Liver (tissue), 9 donors: ENCODE data around the gene EPB41L2. TPM values are rescaled to one million over a fixed set of nuclear protein-coding genes. Genes with fewer than 3 reads are reported as not detected.
"Not testable (repeated sequence)": the region's sequence is repeated elsewhere in the genome, so short reads cannot be mapped to it uniquely, and the experiment has no call there.

ENCODE experiments used
- DNase-seq: peaks from one replicate; pipeline ENCODE4 v3.0.0-alpha.2; 2017; ENCODE audit warnings: low spot score
- H3K27ac ChIP-seq, 2 donors: one replicate each; pipeline ENCODE4 v1.7.0; 2013; ENCODE audit warnings: inconsistent platforms in 2 of 2, low read length in 2 of 2, control low read depth in 1 of 2, low read depth in 1 of 2, mild to moderate bottlenecking in 1 of 2
- H3K27me3 ChIP-seq, 4 donors: one replicate each; pipeline versions ENCODE4 v1.6.1 to v1.7.0; 2013; ENCODE audit warnings: low read length in 3 of 4, inconsistent platforms in 1 of 4, mild to moderate bottlenecking in 1 of 4, moderate library complexity in 1 of 4; ENCODE audit not compliant: control insufficient read depth in 4 of 4, insufficient read depth in 4 of 4
- H3K36me3 ChIP-seq, 4 donors: one replicate each; pipeline versions ENCODE4 v1.6.1 to v1.7.0; 2013; ENCODE audit warnings: low read length in 3 of 4, mild to moderate bottlenecking in 3 of 4, low read depth in 1 of 4, moderate library complexity in 1 of 4; ENCODE audit not compliant: control insufficient read depth in 4 of 4, insufficient read depth in 3 of 4
- H3K4me1 ChIP-seq, 4 donors: one replicate each; pipeline versions ENCODE4 v1.6.1 to v1.7.0; 2013; ENCODE audit warnings: low read length in 3 of 4, mild to moderate bottlenecking in 3 of 4, moderate library complexity in 1 of 4; ENCODE audit not compliant: control insufficient read depth in 4 of 4, insufficient read depth in 4 of 4
- H3K4me3 ChIP-seq, 3 donors: one replicate each; pipeline versions ENCODE4 v1.6.1 to v1.7.0; 2013; ENCODE audit warnings: low read length in 3 of 3, control low read depth in 1 of 3, low read depth in 1 of 3, mild to moderate bottlenecking in 1 of 3
- H3K9ac ChIP-seq, 2 donors: one replicate each; pipeline ENCODE4 v1.7.0; 2013; ENCODE audit warnings: low read length in 2 of 2, mild to moderate bottlenecking in 2 of 2, moderate library complexity in 2 of 2, control low read depth in 1 of 2, low read depth in 1 of 2
- H3K9me3 ChIP-seq, 4 donors: one replicate each; pipeline versions ENCODE4 v1.6.1 to v1.7.0; 2013; ENCODE audit warnings: low read length in 3 of 4; ENCODE audit not compliant: control insufficient read depth in 4 of 4
- ATF3 ChIP-seq: IDR thresholded peaks from 2 replicates; pipeline ENCODE4 v1.6.1; 2016; ENCODE audit warnings: antibody characterized with exemption
- CTCF ChIP-seq: fragments of 150-350 bp; IDR thresholded peaks from 2 replicates; pipeline ENCODE4 v1.5.1; 2017; ENCODE audit warnings: improper control_type of control experiment, low read depth, low read length; ENCODE audit not compliant: missing input control
- EGR1 ChIP-seq, 2 donors: IDR thresholded peaks; 2 replicates each; pipeline ENCODE4 v1.6.1; 2016 to 2018; ENCODE audit warnings: antibody characterized with exemption in 2 of 2, low read depth in 2 of 2
- FOXA1 ChIP-seq: IDR thresholded peaks from 2 replicates; pipeline ENCODE4 v1.6.1; 2016; ENCODE audit warnings: antibody characterized with exemption
- FOXA2 ChIP-seq: IDR thresholded peaks from 2 replicates; pipeline ENCODE4 v1.6.1; 2016; ENCODE audit warnings: antibody characterized with exemption
- GABPA ChIP-seq, 2 donors: IDR thresholded peaks in 1 of 2; conservative IDR thresholded peaks in 1 of 2; 2 replicates each; pipeline ENCODE4 v1.6.1; 2016; ENCODE audit warnings: antibody characterized with exemption in 2 of 2, mild to moderate bottlenecking in 1 of 2, moderate library complexity in 1 of 2
- HNF4A ChIP-seq, 2 donors: conservative IDR thresholded peaks; 2 replicates each; pipeline ENCODE4 v1.6.1; 2016; ENCODE audit warnings: antibody characterized with exemption in 2 of 2, mild to moderate bottlenecking in 2 of 2
- HNF4G ChIP-seq: IDR thresholded peaks from 2 replicates; pipeline ENCODE4 v1.6.1; 2016; ENCODE audit warnings: antibody characterized with exemption
- JUND ChIP-seq, 2 donors: IDR thresholded peaks; 2 replicates each; pipeline ENCODE4 v1.6.1; 2016; ENCODE audit warnings: antibody characterized with exemption in 2 of 2
- MAX ChIP-seq: IDR thresholded peaks from 2 replicates; pipeline ENCODE4 v1.6.1; 2016; ENCODE audit warnings: antibody characterized with exemption
- NR2F2 ChIP-seq: IDR thresholded peaks from 2 replicates; pipeline ENCODE4 v1.6.1; 2016; ENCODE audit warnings: antibody characterized with exemption
- RAD21 ChIP-seq, 2 donors: IDR thresholded peaks; 2 replicates each; pipeline ENCODE4 v1.6.1; 2016; ENCODE audit warnings: antibody characterized with exemption in 2 of 2, mild to moderate bottlenecking in 2 of 2
- REST ChIP-seq: IDR thresholded peaks from 2 replicates; pipeline ENCODE4 v1.6.1; 2016; ENCODE audit warnings: antibody characterized with exemption, mild to moderate bottlenecking
- RXRA ChIP-seq, 2 donors: IDR thresholded peaks; 2 replicates each; pipeline ENCODE4 v1.6.1; 2017 to 2018; ENCODE audit warnings: antibody characterized with exemption in 2 of 2, mild to moderate bottlenecking in 1 of 2
- SP1 ChIP-seq: IDR thresholded peaks from 2 replicates; pipeline ENCODE4 v1.6.1; 2018; ENCODE audit warnings: antibody characterized with exemption, mild to moderate bottlenecking
- TAF1 ChIP-seq: conservative IDR thresholded peaks from 2 replicates; pipeline ENCODE4 v1.6.1; 2016; ENCODE audit warnings: antibody characterized with exemption, mild to moderate bottlenecking
- YY1 ChIP-seq: IDR thresholded peaks from 2 replicates; pipeline ENCODE4 v1.6.1; 2016; ENCODE audit warnings: antibody characterized with exemption, mild to moderate bottlenecking
- ZBTB33 ChIP-seq: IDR thresholded peaks from 2 replicates; pipeline ENCODE4 v1.6.1; 2016; ENCODE audit warnings: antibody characterized with exemption
- WGBS: extraction: QIAGEN DNeasy Blood & Tissue Kit; methylation state at CpG from one replicate; pipeline ENCODE4 v1.1.7; 2013; 5-methylcytosine and 5-hydroxymethylcytosine counted together
- polyA plus RNA-seq, 2 donors: library from polyadenylated mRNA; stranded (reverse) in 1 of 2; unstranded in 1 of 2; fragments of 200-250 nt in 1 of 2; fragments of >200 nt in 1 of 2; fragmentation: Nextera tagmentation in 1 of 2; extraction: Ambion mirVana in 1 of 2; gene quantifications; one replicate each; pipeline versions ENCODE4 v1.2.1 to v1.2.3, GENCODE V29; 2013 to 2015
- total RNA-seq, 2 donors: library from RNA; depleted of rRNA; stranded (reverse); fragments of >200 nt; gene quantifications; one replicate each; pipeline ENCODE4 v1.2.3, GENCODE V29; 2014
- donor health status: healthy.
- donor health status: healthy.
- donor health status: healthy.
- donor health status: healthy.
- donor health status: healthy.

The EPB41L2 gene
- total and polyA plus RNA-seq, 4 donors: 10.0 to 43.3 (median 18.7) TPM

GRCh38 chr6:130944486-130944885 lies 118.6 kb downstream of the EPB41L2 start:
- Histone ChIP-seq H3K4me1 (no peaks in the 10 kb centered on the region), H3K9me3 (no peaks in the 10 kb centered on the region), H3K36me3 (no peaks in the 10 kb centered on the region), H3K27me3 (no peaks in the 10 kb centered on the region), H3K9ac (no peak overlapping the region), H3K27ac (no peak overlapping the region), H3K4me3 (no peak overlapping the region)
- 71% methylated on average over 2 of the region's 2 CpGs for WGBS
- TF ChIP-seq HNF4G (no peak), NR2F2 (peak; percentile 22)
- DNase-seq: no peak

GRCh38 chr6:130943738-130944137 lies 119.3 kb downstream of the EPB41L2 start:
- no peaks in the 10 kb centered on the region for H3K36me3 ChIP-seq
- no peak overlapping the region for H3K4me3 ChIP-seq
- no peak overlapping the region for H3K9ac ChIP-seq
- TF ChIP-seq ZBTB33 (no peak), GABPA (IDR thresholded peaks at IDR 0.05 in 1 of 2, conservative IDR thresholded peaks at IDR 0.05 in 1 of 2) (no peak), NR2F2 (no peak), CTCF (no peak), RXRA (IDR thresholded peaks at IDR 0.05) (no peak), JUND (IDR thresholded peaks at IDR 0.05) (no peak), YY1 (no peak), SP1 (no peak), RAD21 (IDR thresholded peaks at IDR 0.05) (no peak), TAF1 (no peak), ATF3 (no peak), HNF4G (no peak), FOXA1 (no peak), MAX (no peak), REST (no peak), HNF4A (conservative IDR thresholded peaks at IDR 0.05) (no peak), EGR1 (IDR thresholded peaks at IDR 0.05; ENCODE audit: low read depth in 2 of 2) (no peak), FOXA2 (no peak)
- 73% methylated on average over 4 of the region's 4 CpGs for whole genome bisulfite sequencing
- DNase-seq: no peak
- H3K4me1 ChIP-seq: no peaks in the 10 kb centered on the region
- no peaks in the 10 kb centered on the region for H3K9me3 ChIP-seq
- H3K27me3 ChIP-seq: no peaks in the 10 kb centered on the region
- no peak overlapping the region for H3K27ac ChIP-seq

GRCh38 chr6:130942752-130943151 lies 120.3 kb downstream of the EPB41L2 start:
- DNase-seq, H3K9ac ChIP-seq, H3K9me3 ChIP-seq, H3K27me3 ChIP-seq, H3K4me3 ChIP-seq, H3K27ac ChIP-seq, H3K4me1 ChIP-seq, H3K36me3 ChIP-seq: not testable (repeated sequence)
- WGBS: 96% methylated on average over 3 of the region's 3 CpGs
